GM19455 (cell line): ENCODE measurements around the gene ARHGEF5.
A peak's percentile ranks its signal among the peaks of the same experiment; 100 is the strongest.

Experiments used
- ATAC-seq: cut with Tn5 transposase; IDR thresholded peaks from one replicate; pipeline ENCODE4 v1.9.1; 2021; ENCODE audit not compliant: unreplicated experiment

The ARHGEF5 gene

DNA sequence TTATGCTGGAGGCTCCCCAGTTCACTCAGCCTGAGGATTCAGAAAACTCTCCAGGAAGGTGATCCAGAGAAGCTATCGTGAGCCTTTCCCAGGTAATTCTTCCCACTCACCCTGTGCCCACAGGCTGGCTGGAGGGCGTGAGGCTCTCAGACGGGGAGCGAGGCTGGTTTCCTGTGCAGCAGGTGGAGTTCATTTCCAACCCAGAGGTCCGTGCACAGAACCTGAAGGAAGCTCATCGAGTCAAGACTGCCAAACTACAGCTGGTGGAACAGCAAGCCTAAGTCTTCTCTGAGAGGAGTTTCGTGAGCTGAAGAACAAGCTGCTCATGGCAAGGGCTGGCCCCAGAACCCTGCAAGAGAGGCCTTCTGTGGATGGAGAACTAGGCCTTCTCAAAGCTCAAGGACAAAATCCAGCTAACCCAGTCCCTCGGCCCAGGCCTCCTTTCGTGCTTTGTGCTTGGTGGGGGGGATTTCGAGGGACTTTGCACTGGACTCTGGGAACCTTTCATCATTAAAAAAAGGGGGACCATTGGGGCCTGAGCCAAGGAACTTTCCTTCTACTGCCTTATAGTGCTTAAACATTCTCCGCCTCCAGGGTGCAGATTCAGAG lies 24.7 kb downstream of the ARHGEF5 start:
- ATAC-seq = no peak

DNA sequence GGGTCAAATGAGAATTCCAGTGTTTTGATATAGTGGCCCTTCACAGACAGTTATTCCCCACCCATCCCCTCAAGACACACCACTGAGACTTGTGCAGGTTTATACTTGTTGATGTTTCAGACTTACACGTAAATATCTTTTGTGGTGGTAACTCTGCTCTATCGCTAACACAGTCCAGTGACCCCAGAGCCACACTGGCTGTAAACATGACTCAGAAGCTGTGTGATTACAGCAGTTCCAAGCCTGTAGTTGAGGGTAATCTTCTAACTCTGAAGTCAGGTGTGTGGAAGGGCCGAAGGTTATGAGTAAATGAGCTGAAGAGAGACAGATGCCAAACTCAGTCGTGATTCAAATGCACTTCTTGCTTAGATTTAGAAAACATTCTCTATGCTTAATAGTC lies 28.9 kb downstream of the ARHGEF5 start:
- ATAC-seq = peak; percentile 56

DNA sequence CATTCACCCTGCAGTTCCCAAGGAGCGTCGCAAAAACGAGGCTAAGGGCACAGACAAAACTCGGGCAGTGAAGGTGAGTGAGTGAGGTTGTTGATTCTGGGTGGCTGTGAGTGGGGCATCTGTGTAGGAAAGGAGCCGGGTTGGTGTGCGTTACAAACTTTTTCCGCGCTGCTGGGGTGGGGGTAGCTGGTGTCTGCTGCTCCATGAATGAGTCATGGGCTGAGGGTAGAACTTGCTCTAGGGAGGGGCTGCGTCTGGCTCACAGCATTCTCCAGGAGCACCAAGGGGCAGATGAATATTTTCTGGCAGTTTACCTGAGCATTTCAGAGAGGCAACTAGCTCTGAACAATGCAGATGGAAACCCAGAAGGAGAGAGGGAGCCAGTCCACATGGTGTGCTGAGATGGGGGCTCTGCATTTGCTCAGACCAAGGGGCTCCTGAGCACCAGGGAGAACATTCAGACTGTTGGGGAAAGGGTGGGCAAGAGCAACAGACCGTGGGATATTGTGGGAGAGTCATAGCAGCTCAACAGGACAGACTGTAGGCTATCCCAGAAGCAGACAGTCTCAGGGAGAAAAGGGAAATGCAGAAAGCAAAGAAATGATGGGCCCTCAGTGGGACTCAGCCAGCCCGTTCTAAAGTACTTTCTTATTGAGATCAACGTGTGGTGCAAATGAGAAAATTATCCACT lies 29.5 kb downstream of the ARHGEF5 start:
- no peak for ATAC-seq

DNA sequence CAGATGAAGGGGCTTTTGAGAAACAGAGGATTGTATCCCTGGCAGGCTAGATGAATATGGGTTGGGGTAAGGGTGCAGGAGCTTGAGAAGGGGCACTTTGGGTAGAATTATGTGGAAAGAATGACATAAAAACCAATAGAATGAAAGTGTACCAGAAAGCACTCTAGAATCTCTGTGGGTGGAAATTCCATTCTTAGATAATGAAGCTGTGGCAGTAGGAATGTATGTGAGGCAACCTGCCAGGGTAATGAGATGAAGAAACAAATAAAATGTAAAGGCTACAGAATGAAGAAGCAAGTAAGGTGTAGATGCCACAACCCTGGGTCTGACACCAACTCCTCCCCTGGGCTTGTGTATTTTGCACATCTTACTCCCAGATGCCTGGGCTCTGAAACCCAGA lies 31.5 kb downstream of the ARHGEF5 start:
- ATAC-seq = no peak

DNA sequence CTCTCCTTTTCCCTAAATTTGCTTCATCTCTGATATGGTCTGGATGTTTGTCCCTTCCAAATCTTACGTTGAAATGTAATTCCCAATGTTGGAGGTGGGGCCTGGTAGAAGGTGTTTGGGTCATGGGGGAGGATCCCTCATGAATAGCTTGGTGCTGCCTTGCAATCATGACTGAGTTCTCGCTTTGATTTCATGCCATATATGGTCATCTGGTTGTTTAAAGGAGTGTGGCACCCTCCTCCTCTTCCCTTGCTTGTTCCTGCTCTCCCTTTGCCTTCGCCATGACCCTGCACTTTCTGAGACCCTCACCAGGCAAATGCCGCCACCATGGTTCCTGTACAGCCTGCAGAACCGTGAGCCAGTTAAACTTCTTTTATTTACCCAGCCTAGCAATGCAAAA lies 33.7 kb downstream of the ARHGEF5 start:
- no peak for ATAC-seq

DNA sequence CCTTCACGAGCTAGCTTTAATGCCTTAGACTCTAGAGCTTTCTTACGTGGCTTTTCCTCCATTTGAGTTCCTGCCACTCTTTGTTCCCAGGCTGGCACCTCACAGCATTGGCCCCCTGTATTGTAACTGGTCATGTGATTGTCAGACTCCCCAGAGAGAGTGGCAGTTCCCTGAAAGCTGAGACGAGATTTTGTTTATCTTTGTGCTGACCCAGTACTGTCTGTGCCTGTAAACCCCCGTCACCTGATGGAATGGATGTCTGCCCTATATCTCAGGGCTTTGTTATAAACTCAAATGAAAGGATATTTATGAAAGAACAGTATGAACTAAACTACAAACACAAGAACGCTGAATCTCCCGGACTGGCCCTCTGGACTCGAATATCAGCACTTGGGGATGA lies 35.3 kb downstream of the ARHGEF5 start:
- no peak for ATAC-seq

DNA sequence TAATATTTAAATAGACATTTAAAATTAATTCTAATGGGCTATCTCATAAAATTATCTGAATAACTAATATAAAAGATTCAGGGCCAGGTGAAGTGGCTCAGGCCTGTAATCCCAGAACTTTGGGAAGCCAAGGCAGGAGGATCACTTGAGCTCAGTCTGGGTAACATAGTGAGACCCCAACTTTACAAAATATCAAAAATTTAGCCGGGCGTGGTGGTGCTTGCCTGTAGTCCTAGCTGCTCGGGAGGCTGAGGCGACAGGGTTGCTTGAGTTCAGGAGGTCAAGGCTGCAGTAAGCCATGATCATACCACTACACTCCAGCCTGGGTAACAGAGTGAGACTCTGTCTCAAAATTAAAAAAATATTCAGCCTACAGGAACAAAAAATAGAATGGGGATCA lies 35.8 kb downstream of the ARHGEF5 start:
- ATAC-seq = no peak

DNA sequence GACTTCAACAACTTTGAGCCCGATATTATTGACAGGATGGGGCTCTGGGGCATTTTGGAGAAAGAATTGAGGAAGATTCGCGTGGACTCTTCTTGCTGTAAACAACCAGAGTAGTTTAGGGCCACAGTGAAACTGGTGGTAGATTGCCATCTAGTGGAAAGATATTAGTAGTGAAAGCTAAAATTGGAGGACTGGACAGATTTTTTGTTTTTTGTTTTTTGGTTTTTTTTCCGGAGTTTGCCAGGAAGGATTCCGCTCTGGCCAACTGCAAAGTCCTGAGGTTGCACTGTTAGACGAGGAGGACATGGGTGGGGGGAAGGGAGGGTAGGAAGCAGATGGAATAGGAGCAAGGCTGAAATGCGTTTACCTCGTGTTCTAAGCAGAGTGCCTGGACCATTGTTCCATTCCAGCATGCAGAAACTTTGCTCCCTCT lies 36.6 kb downstream of the ARHGEF5 start:
- peak; percentile 81 for ATAC-seq

DNA sequence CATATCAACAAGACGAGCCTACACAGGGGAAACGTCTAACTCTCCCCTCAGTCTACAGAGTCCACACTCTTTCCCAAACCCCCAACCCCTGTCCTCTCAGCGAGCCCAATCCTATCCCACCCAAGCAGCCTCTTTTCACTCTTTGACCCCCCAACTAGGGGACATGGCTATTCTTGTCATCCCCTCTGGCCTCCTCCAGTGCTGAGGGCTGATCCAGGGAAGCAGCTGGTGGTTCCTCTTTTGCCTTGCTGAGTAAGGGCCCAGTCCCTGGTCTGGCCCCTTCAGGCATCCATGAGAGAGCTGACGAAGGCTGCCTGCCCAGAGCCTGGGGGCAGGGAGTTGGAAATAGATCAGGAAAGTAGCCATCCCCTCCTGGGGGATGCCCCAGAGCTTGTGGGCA lies 41.9 kb downstream of the ARHGEF5 start:
- ATAC-seq = no peak

DNA sequence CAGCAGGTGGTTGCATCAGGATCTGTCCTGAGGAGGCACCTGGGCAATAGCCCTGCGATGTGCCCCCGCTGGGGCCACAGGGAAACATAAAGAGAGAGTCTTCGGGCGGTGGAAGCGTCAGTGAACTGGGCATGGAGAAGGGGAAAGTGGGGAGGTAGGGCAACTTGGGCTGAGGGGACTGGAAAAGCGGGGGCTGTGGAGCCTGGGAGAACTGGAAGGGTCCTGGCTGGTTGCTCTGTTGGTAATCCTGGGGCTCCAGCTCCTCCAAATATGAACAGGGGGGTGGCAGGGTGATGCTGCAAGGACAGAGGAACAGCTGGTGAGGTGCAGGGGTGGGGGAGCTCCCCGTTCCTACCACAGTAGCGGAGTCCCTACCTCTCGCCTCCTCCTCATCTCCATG lies 43.1 kb downstream of the ARHGEF5 start:
- no peak for ATAC-seq

DNA sequence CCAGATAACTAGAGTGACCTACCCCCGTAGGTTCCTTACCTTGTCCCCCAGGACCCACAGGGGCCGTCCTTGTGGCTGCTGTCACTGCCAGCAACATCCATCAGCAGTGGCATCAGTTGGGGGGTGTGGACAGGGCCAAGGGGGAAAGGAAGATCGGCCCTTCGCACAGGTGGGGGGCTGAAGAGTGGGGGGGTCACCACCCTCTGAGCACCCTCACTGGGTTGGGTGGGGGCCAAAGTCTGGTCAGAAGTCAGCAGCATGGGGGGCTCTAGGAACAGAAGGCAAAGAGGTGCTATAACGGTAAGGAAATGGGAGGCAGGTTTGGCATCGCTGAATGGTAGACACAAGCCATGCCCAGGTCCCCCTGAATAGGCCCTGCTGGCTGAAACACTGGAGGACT lies 43.7 kb downstream of the ARHGEF5 start:
- no peak for ATAC-seq

DNA sequence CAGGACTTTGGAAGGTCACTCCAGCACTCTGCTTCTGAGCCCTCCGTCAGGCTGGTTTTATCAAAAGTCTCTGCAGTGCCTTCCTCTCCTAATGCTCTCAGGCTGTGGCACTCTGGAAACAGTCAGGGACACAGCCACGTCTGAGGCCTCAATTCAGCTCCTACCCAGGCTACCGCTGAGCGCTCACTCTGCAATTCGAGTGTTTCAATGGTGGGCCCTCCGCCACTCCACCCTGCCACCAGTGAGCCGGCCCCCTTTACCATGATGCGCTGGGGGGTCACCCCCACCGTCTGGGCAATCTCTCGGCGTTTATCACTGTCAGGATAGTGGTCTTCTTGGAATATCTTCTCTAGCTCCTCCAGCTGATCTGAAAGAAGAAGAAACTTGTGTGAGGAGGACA lies 44.7 kb downstream of the ARHGEF5 start:
- ATAC-seq = no peak

DNA sequence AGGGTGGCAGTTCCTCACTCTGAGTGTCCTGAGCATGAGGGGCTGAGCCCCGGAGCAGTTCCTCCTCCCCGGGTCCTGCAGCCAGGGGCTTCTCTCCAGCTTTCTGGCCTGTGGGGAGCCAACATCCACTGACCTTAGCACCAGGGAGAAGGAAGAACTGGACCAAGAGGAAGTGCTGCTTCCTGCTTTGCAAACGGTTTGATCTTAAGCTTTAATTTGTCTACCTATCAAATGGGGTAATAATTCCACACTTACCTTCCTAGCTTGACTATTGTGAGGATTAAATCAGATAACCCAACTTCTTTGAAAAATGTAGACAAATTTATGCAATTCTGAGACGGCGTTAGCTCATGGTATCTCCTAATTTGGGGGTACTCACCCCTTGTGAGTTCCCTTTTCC lies 46.3 kb downstream of the ARHGEF5 start:
- ATAC-seq = no peak

DNA sequence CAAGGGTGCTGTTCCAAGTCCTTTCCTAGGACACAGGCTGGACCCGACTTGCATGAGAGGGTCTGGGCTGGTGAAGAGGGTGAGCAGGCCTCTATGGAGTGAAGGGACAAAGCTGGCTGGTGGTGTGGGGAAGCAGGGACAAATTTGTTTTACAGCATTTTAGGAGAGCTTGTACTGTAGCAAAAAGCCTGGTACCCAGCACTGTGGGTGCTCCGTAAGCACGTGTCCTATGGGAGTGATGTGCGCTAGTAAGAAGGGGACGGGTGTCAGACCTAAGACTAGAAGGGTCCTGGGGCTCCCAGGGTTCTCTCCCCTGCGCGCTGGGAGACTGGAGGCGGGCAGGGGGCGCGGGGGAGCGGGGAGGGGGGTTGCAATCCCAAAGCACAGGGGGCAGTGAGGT lies 47.9 kb downstream of the ARHGEF5 start:
- ATAC-seq = no peak

DNA sequence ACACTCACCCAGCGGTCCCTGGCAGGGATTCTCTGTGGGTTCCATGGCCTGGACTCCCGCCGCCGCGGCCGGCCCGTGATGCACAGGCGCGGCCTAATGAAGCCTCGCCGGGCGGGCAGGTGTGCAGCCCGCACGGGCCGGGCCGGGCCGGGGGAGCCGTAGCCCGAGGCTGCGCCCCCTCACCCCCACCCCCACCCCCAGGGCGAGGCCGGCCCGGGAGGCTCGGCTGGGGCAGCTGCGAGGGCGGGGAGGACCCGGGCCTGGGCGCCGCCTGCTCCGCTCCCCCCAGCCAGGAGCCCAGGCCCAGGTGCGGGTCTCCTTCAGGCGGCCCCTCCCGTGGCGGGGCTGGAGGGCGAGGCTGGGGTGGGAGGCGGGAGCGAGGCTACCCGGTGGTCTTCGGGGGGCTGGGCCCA lies 48.5 kb downstream of the ARHGEF5 start, which contains the start of gene NOBOX:
Gene NOBOX (minus strand): TSS at position 45 of the 413 bp plus-strand sequence.
- ATAC-seq = no peak

DNA sequence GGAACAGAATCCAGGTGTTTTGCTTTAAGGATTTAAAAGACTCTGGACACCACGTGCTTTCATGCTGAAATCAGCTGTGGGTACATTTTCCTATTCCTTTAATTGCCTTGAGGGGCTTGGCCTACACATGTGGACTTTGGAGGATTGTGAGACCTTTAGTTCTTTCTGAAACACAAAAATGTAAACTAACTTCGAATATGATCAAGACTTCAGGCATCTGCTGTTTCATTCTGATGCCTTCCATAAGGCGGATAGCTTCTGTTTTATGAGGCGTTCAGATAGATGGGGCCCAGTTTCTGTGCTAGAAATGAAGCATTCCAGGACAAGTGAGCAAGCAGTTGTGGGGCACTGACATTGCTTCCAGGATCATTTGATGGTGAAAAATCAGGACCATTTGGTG lies 49.7 kb downstream of the ARHGEF5 start:
- ATAC-seq = no peak

DNA sequence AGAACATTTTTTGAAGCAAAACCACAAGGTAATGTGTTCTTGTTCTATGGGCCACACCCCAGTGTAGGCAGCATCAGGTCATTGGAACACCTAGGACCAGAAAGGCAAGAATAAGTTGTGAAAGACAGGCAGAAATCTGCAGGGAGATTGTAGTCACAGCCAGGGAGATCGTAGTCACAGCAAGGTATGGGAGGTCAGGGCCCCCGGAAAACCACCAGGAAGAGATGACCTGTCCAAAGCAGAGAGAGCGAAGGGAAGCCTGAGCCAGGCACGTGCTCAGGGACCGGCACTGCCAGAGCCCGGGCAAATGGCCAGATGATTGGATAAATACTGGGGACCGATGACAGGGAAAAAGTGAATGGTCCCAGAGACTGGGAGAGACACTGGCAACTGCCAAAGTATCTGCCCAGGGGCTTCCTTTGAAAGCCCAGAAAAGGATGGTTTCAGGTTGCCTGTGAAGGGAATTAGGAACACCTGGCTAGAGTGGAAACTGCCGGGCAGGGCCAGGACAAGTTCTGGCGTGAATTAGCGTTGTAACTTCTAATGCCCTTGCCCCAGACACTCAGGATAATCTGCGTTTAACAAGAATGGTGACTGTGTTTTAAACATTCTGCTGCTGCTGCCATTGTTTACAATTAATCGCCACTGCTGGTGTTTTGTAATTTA lies 52.2 kb downstream of the ARHGEF5 start:
- no peak for ATAC-seq

DNA sequence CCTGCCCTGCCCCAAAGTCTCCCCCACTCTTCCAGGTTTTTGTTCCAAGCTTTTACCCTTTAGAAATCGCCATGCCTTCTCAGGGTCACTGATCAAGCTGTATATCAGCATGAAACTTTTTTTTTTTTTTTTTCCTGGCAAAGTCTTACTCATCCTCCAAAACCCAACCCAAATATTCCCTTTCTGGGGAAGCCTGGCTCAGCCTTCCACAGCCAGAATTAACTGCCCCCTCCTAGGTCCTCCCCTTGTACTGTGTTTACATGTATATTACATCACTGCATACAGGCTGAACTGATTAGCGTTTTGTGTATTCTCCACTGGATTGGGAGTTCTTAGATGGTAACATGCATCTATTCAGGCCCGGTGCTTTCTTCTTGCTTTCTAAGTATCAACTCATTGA lies 52.9 kb downstream of the ARHGEF5 start:
- no peak for ATAC-seq

DNA sequence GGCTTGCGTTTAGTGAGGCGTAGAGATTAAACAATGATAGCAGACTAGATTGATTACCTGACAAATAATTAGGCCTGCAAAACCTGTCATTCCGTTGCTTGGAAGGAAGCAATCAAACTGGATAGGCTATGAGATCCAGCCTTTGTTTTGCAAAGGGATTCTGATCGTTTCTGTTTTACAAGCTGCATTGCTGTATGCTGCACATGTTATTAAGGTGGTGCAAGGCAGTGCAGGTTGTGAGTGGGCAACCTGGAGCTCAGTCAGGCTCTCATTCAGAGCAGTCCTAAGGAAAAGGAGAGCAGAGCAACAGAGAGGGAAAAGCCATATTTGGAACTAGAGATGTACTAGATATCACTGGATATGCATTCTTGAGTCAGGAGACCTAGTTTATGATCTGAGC lies 55.2 kb downstream of the ARHGEF5 start:
- ATAC-seq = no peak

DNA sequence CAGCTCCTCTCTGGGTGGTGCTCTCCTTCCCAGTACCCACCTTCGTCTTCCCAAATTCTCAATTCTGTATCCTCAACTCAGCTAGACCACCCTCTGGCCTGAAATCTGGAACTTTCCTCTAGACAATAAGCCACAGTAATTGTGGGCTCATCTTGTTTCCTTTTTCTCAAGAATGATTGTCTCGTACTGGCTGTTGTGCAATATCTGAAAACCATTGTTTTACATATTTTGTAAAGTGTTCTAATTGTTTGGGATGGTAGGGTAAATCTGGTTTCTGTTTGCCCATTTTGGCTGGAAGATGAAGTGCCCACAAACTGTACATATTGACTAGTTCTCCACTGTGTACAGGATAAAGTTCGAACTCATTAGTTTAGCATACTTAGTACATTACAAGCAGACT lies 59.6 kb downstream of the ARHGEF5 start:
- ATAC-seq = no peak

DNA sequence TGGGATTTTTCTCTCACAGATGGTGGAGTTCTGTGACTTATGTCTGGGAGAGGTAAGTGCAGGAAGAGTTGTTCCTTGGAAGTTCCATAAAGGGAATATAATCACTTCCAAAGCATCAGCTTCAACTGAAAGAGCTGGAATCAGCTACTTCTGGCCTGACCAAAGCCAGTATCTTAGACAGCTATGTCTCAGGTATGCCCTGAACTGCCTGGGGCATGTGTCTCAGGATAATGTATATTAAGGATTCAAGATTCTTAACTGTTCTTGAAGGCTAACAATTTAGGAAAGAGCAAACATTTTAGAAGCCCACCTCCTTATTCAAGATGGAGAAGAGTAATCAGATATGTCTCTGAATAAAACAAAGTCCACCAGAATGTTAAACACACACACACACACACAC lies 60.7 kb downstream of the ARHGEF5 start:
- no peak for ATAC-seq

DNA sequence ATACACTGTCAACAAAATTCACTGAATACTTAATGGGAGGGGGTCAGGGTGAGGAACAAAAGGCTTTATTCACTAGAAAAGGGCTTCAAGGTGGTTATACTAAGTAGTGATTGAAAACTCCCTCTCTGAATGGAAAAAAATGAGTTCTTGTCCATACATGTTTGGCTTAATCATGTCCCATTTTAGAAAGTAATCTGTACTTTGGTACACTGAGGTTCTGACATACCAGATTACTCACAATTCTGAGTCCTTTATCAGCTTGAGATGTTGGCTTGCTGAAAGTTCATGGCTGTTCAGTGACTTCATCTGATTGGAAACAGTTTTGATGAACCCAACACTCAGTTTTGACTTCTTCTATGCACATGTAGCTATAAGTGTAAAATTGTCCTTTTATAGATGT lies 61.1 kb downstream of the ARHGEF5 start:
- ATAC-seq = no peak
